Measurements from ENCODE around the gene DIPK2B. TPM values are rescaled to one million over a fixed set of nuclear protein-coding genes. Genes with fewer than 3 reads are reported as not detected.

DIPK2B gene
- total RNA-seq, 1 experiment from 2014 or later: not detected

- no peaks in the 10 kb centered on the region for H3K27me3 ChIP-seq (ENCODE audit: insufficient read depth, low read length)
- H3K9ac ChIP-seq (ENCODE audit: extremely low read depth, insufficient read length, low read length): no peak overlapping the region
- H4K8ac ChIP-seq (replicated peaks; ENCODE audit: insufficient read length, low read depth, low read length): no peak overlapping the region
- H3K79me1 ChIP-seq (ENCODE audit: insufficient read depth, low read depth, low read length, poor library complexity, severe bottlenecking): no peaks in the 10 kb centered on the region
- H2BK12ac ChIP-seq (ENCODE audit: insufficient read length, low read depth, low read length): no peak overlapping the region
- H3K27ac ChIP-seq (ENCODE audit: insufficient read length, low read depth, low read length): no peak overlapping the region
- H3K4me1 ChIP-seq (ENCODE audit: insufficient read depth, low read length): no peaks in the 10 kb centered on the region
- H3K9me3 ChIP-seq (ENCODE audit: control insufficient read depth, low read depth, low read length): peaks cover 57% of the 10 kb centered on the region
- H2BK120ac ChIP-seq (ENCODE audit: low read depth, low read length, poor library complexity, severe bottlenecking): no peak overlapping the region
- H3K4me2 ChIP-seq (ENCODE audit: insufficient read depth, insufficient read length, low read length): no peak overlapping the region
- DNase-seq: no peak
- H2BK20ac ChIP-seq (ENCODE audit: low read depth, low read length, poor library complexity, severe bottlenecking): no peak overlapping the region
- no peak overlapping the region for H2AFZ ChIP-seq (ENCODE audit: low read length)
- no peaks in the 10 kb centered on the region for H3K4me1 Mint-ChIP-seq
- H2BK5ac ChIP-seq (ENCODE audit: insufficient read length, low read length): no peak overlapping the region
- no peaks in the 10 kb centered on the region for H3K79me2 ChIP-seq (ENCODE audit: insufficient read depth, low read length)
- no peak overlapping the region for H3K23ac ChIP-seq (ENCODE audit: insufficient read length, low read depth, low read length)
- no peak overlapping the region for H3K18ac ChIP-seq (ENCODE audit: insufficient read length, low read depth, low read length)
- no peaks in the 10 kb centered on the region for H3K23me2 ChIP-seq (ENCODE audit: insufficient read length, low read depth, low read length, poor library complexity, severe bottlenecking)
- no peak overlapping the region for H3T11ph ChIP-seq (ENCODE audit: low read length)
- H3K14ac ChIP-seq (ENCODE audit: insufficient read depth, low read length): no peak overlapping the region
- H3K4me3 Mint-ChIP-seq: no peak overlapping the region
- H3K9me3 Mint-ChIP-seq: peaks cover 57 to 66% of the 10 kb centered on the region in 2 experiments
- WGBS (ENCODE audit: extremely low coverage, insufficient read length, low lambda C conversion rate): no CpG with 5 or more reads among the region's 6 CpGs
- no peak overlapping the region for H3K56ac ChIP-seq (ENCODE audit: insufficient read length, low read depth, low read length)
- H3K4ac ChIP-seq (ENCODE audit: low read depth, low read length): no peak overlapping the region
- TF ChIP-seq CTCF (conservative IDR thresholded peaks at IDR 0.05): no peak
- no peak overlapping the region for H2BK15ac ChIP-seq (ENCODE audit: low read depth, low read length)
- no peaks in the 10 kb centered on the region; the same call in none of the 2 replicates for H3K27me3 Mint-ChIP-seq (ENCODE audit: low read depth)
- H2AK5ac ChIP-seq (ENCODE audit: insufficient read length, low read length): no peak overlapping the region
- no peak overlapping the region for H4K5ac ChIP-seq (ENCODE audit: insufficient read length, low read depth, low read length)
- no peaks in the 10 kb centered on the region; a peak in 1 of 7 replicates for H3K36me3 Mint-ChIP-seq (ENCODE audit: insufficient read depth in 1 of 3, low read depth in 3 of 3)
- H4K91ac ChIP-seq (ENCODE audit: insufficient read length, low read depth, low read length): no peak overlapping the region
- no peak overlapping the region for H3K27ac Mint-ChIP-seq
- H4K20me1 ChIP-seq (ENCODE audit: control insufficient read depth, insufficient read depth, insufficient read length): no peaks in the 10 kb centered on the region
Measured at GRCh38 chrX:45229348-45229747, 28.7 kb upstream of the DIPK2B start.
